HCT116 (cell line): ENCODE measurements around the gene MAL. TPM values are rescaled to one million over a fixed set of nuclear protein-coding genes. Genes with fewer than 3 reads are reported as not detected.

Source experiments
- ATAC-seq: fragments of 200-7000 bp; cut with Tn5 transposase; 2 replicates; pipeline ENCODE4 v1.9.1; 2020; ENCODE audit warnings: mild to moderate bottlenecking, moderate library complexity
- BruUV-seq: library from RNA; stranded (reverse); fragments of 400-500 nt; replicated peaks from 2 replicates; lab custom pipeline; 2021; lab: Mats Ljungman, UMichigan
- CTCF ChIA-PET: fragments of 300-600 bp; sonication (Branson Sonifier 250); formaldehyde crosslinking; loops from one replicate; lab custom pipeline; 2021; ENCODE audit warnings: antibody characterized with exemption; lab: Charles Lee
- POLR2A ChIA-PET: fragments of 300-600, 350-600 bp; sonication (Branson Sonifier 250); formaldehyde crosslinking; loops from one replicate; lab custom pipeline; 2021; ENCODE audit warnings: antibody characterized with exemption; lab: Charles Lee
- RAD21 ChIA-PET, 2 experiments: fragments of 300-600 bp; sonication (Branson Sonifier 250); formaldehyde crosslinking; loops; one replicate each; lab custom pipeline; 2023; ENCODE audit warnings: low total read pairs in 2 of 2; ENCODE audit not compliant: uncharacterized antibody in 2 of 2, unreplicated experiment in 2 of 2, low non-redundant PET in 1 of 2; lab: Charles Lee
- DNase-seq: peaks from one replicate; pipeline ENCODE4 v3.0.0-alpha.2; 2010; ENCODE audit warnings: low read depth, low spot score
- H2AFZ ChIP-seq: fragments of 200-600 bp; shearing (Covaris generic), sonication (generic); 2 replicates; pipeline ENCODE4 v1.6.1; 2017; ENCODE audit warnings: low read depth, mixed run types, mixed read lengths, antibody characterized with exemption, low read length; ENCODE audit not compliant: poor library complexity, severe bottlenecking
- H3K27ac ChIP-seq: 2 replicates; pipeline ENCODE4 v1.5.1; 2012; ENCODE audit warnings: low read depth, low read length
- H3K27me3 ChIP-seq: fragments of 200-600 bp; sonication (generic); 2 replicates; pipeline ENCODE4 v1.6.1; 2016; ENCODE audit warnings: mixed run types, low read length, mixed read lengths; ENCODE audit not compliant: insufficient read depth
- H3K36me3 ChIP-seq, 2 experiments: fragments of 200-500 bp in 1 of 2; fragments of 200-600 bp in 1 of 2; sonication (Bioruptor generic) in 1 of 2; sonication (generic) in 1 of 2; 2 replicates each; pipeline versions ENCODE4 v1.5.1 to v1.6.1; 2014 to 2016; ENCODE audit warnings: low read length in 2 of 2, inconsistent platforms in 1 of 2, mixed read lengths in 1 of 2, mixed run types in 1 of 2; ENCODE audit not compliant: insufficient read depth in 2 of 2, control insufficient read depth in 1 of 2
- H3K4me1 ChIP-seq, 2 experiments: fragments of 200-600 bp in 1 of 2; sonication (generic) in 1 of 2; 2 replicates each; pipeline versions ENCODE4 v1.5.1 to v1.6.1; 2012 to 2017; ENCODE audit warnings: low read length in 2 of 2, inconsistent platforms in 1 of 2, mild to moderate bottlenecking in 1 of 2, mixed read lengths in 1 of 2, mixed run types in 1 of 2, moderate library complexity in 1 of 2; ENCODE audit not compliant: insufficient read depth in 2 of 2, control insufficient read depth in 1 of 2
- H3K4me2 ChIP-seq: fragments of 200-600 bp; sonication (generic); 2 replicates; pipeline ENCODE4 v1.6.1; 2017; ENCODE audit warnings: mixed run types, low read length, mixed read lengths
- H3K4me3 ChIP-seq, 2 experiments: fragments of 200-600 bp in 1 of 2; sonication (generic) in 1 of 2; replicated peaks in 1 of 2; 2 replicates each; pipeline ENCODE4 v1.5.1; 2011 to 2016; ENCODE audit warnings: low read length in 2 of 2, control low read depth in 1 of 2, low read depth in 1 of 2, mild to moderate bottlenecking in 1 of 2, mixed read lengths in 1 of 2, mixed run types in 1 of 2
- H3K79me2 ChIP-seq: fragments of 200-600 bp; sonication (generic); 2 replicates; pipeline ENCODE4 v1.6.1; 2017; ENCODE audit warnings: mild to moderate bottlenecking, mixed run types, low read length, moderate library complexity, mixed read lengths; ENCODE audit not compliant: insufficient read depth
- H3K9ac ChIP-seq: fragments of 200-600 bp; sonication (generic); 2 replicates; pipeline ENCODE4 v1.6.1; 2016; ENCODE audit warnings: low read length, mixed read lengths
- H3K9me2 ChIP-seq: fragments of 200-600 bp; sonication (generic), shearing (Covaris generic); 2 replicates; pipeline ENCODE4 v1.6.1; 2017; ENCODE audit warnings: mixed run types, mild to moderate bottlenecking, moderate library complexity; ENCODE audit not compliant: insufficient read depth
- H3K9me3 ChIP-seq, 2 experiments: fragments of 200-500 bp in 1 of 2; fragments of 200-600 bp in 1 of 2; sonication (Bioruptor generic) in 1 of 2; sonication (generic) in 1 of 2; 2 replicates each; pipeline ENCODE4 v1.6.1; 2014 to 2017; ENCODE audit warnings: low read length in 2 of 2, mixed read lengths in 2 of 2, inconsistent platforms in 1 of 2, low read depth in 1 of 2, mild to moderate bottlenecking in 1 of 2, mixed run types in 1 of 2, moderate library complexity in 1 of 2; ENCODE audit not compliant: control insufficient read depth in 1 of 2, insufficient read depth in 1 of 2
- H4K20me1 ChIP-seq: fragments of 200-600 bp; sonication (generic), shearing (Covaris generic); 2 replicates; pipeline ENCODE4 v1.6.1; 2017; ENCODE audit warnings: mixed run types, mild to moderate bottlenecking, moderate library complexity; ENCODE audit not compliant: insufficient read depth
- ATF3 ChIP-seq: IDR thresholded peaks from 2 replicates; pipeline ENCODE4 v1.6.1; 2012
- CEBPB ChIP-seq: IDR thresholded peaks from 2 replicates; pipeline ENCODE4 v1.6.1; 2012; ENCODE audit warnings: low read depth
- CTCF ChIP-seq, 3 experiments: fragments of 200-600 bp in 1 of 3; sonication (generic) in 1 of 3; IDR thresholded peaks in 2 of 3; conservative IDR thresholded peaks in 1 of 3; 2 replicates each; pipeline ENCODE4 v1.5.1; 2012 to 2017; ENCODE audit warnings: low read depth in 2 of 3, low read length in 2 of 3, antibody characterized with exemption in 1 of 3, borderline replicate concordance in 1 of 3, control low read depth in 1 of 3, mild to moderate bottlenecking in 1 of 3, mixed read lengths in 1 of 3, mixed run types in 1 of 3, moderate library complexity in 1 of 3; ENCODE audit not compliant: insufficient read depth in 1 of 3
- EGR1 ChIP-seq: IDR thresholded peaks from 2 replicates; pipeline ENCODE4 v1.6.1; 2012; ENCODE audit warnings: low read depth
- EZH2 ChIP-seq: fragments of 200-600 bp; sonication (generic); IDR thresholded peaks from 2 replicates; pipeline ENCODE4 v1.6.1; 2017; ENCODE audit warnings: antibody characterized with exemption, mixed run types
- FOSL1 ChIP-seq: IDR thresholded peaks from 2 replicates; pipeline ENCODE4 v1.6.1; 2012; ENCODE audit warnings: low read depth
- JUND ChIP-seq: IDR thresholded peaks from 2 replicates; pipeline ENCODE4 v1.6.1; 2012
- MAX ChIP-seq: IDR thresholded peaks from 2 replicates; pipeline ENCODE4 v1.6.1; 2012
- POLR2A ChIP-seq: IDR thresholded peaks from 2 replicates; pipeline ENCODE4 v1.7.0; 2011; ENCODE audit warnings: borderline replicate concordance; ENCODE audit not compliant: insufficient read depth, insufficient read length; ENCODE audit errors: extremely low read depth
- POLR2AphosphoS5 ChIP-seq: IDR thresholded peaks from 2 replicates; pipeline ENCODE4 v1.6.1; 2011; ENCODE audit warnings: mild to moderate bottlenecking, low read depth, low read length, moderate library complexity
- RAD21 ChIP-seq: IDR thresholded peaks from 2 replicates; pipeline ENCODE4 v1.6.1; 2012; ENCODE audit warnings: low read depth, mild to moderate bottlenecking
- SIN3A ChIP-seq: IDR thresholded peaks from 2 replicates; pipeline ENCODE4 v1.6.1; 2012; ENCODE audit warnings: low read depth
- SP1 ChIP-seq: IDR thresholded peaks from 2 replicates; pipeline ENCODE4 v1.6.1; 2012; ENCODE audit warnings: low read depth
- TCF7L2 ChIP-seq: IDR thresholded peaks from 2 replicates; pipeline ENCODE4 v1.7.0; 2011; ENCODE audit warnings: borderline replicate concordance, inconsistent platforms; ENCODE audit not compliant: insufficient read depth, insufficient read length; ENCODE audit errors: extremely low read depth
- YY1 ChIP-seq: IDR thresholded peaks from 2 replicates; pipeline ENCODE4 v1.6.1; 2011; ENCODE audit warnings: low read length, low read depth, moderate library complexity, mild to moderate bottlenecking; ENCODE audit not compliant: insufficient replicate concordance; ENCODE audit errors: extremely low read depth
- intact Hi-C: fragments of 100-400 bp; cut with micrococcal nuclease; formaldehyde crosslinking; loops from 2 replicates; pipeline ENCODE4 v1.10.0; 2022
- total RNA-seq: library from RNA; stranded (reverse); gene quantifications from one replicate; pipeline ENCODE4 v1.2.1, GENCODE V29; 2021; ENCODE audit not compliant: unreplicated experiment

The MAL gene
- total RNA-seq, 1 experiment from 2014 or later, result not detected

GRCh38 chr2:94997981-94998930 lies 27.3 kb upstream of the MAL start:
- intact Hi-C loops, result no loop called here

More at GRCh38 chr2:94997981-94998930, 27.3 kb upstream of the MAL start:
- H3K4me2 ChIP-seq, result no peak overlapping the region
- POLR2A ChIA-PET, result no interaction called here
- H2AFZ ChIP-seq, result no peak overlapping the region
- H3K9ac ChIP-seq, result no peak overlapping the region
- CTCF ChIA-PET, result no interaction called here
- RAD21 ChIA-PET, result no interaction called here
- no peaks in the 10 kb centered on the region for H3K9me3 ChIP-seq
- H3K79me2 ChIP-seq, result no peaks in the 10 kb centered on the region
- no peaks in the 10 kb centered on the region for H4K20me1 ChIP-seq
- DNase-seq (no peak), ATAC-seq (no peak)
- no TSS peak for BruUV-seq
- H3K36me3 ChIP-seq, result no peaks in the 10 kb centered on the region
- no peaks in the 10 kb centered on the region for H3K27me3 ChIP-seq
- H3K9me2 ChIP-seq, result no peaks in the 10 kb centered on the region
- H3K4me1 ChIP-seq, result no peaks in the 10 kb centered on the region
- no peak overlapping the region for H3K27ac ChIP-seq
- no peak overlapping the region for H3K4me3 ChIP-seq
- TF ChIP-seq ATF3, result no peak
- no peak for TF ChIP-seq RAD21
- TF ChIP-seq SP1, result no peak
- TF ChIP-seq CTCF (IDR thresholded peaks at IDR 0.05 in 2 of 3, conservative IDR thresholded peaks at IDR 0.05 in 1 of 3; ENCODE audit: borderline replicate concordance in 1 of 3, insufficient read depth in 1 of 3, low read depth in 2 of 3, low read length in 2 of 3), result no peak
- TF ChIP-seq JUND, result no peak
- no peak for TF ChIP-seq FOSL1
- no peak for TF ChIP-seq EZH2
- no peak for TF ChIP-seq YY1
- no peak for TF ChIP-seq TCF7L2
- TF ChIP-seq MAX, result no peak
- no peak for TF ChIP-seq POLR2AphosphoS5
- no peak for TF ChIP-seq EGR1
- no peak for TF ChIP-seq POLR2A
- no peak for TF ChIP-seq CEBPB
- no peak for TF ChIP-seq SIN3A
